ENCODE measurements around the gene TOGARAM2. TPM values are rescaled to one million over a fixed set of nuclear protein-coding genes. Genes with fewer than 3 reads are reported as not detected.
"Not testable (repeated sequence)": the region's sequence is repeated elsewhere in the genome, so short reads cannot be mapped to it uniquely, and the experiment has no call there.

The TOGARAM2 gene
- total RNA-seq, 1 donor from 2014 or later, result 15.4 TPM

- TF ChIP-seq CTCF (IDR thresholded peaks at IDR 0.05), result no peak
- no peak for ATAC-seq
- Histone ChIP-seq H3K4me1 (no peaks in the 10 kb centered on the region), H3K27ac (no peak overlapping the region), H3K27me3 (ENCODE audit: low read depth) (no peaks in the 10 kb centered on the region), H3K36me3 (no peaks in the 10 kb centered on the region), H3K4me3 (no peak overlapping the region), H3K9me3 (peaks cover 4% of the 10 kb centered on the region)
- intact Hi-C loops (cut with DNase I), result no loop called here
- no peak for DNase-seq
These were observed 95.0 kb downstream of the TOGARAM2 start for GRCh38 chr2:29075894-29076705.

- ATAC-seq (no peak), DNase-seq (no peak)
- Histone ChIP-seq H3K4me1 (no peaks in the 10 kb centered on the region), H3K9me3 (peaks cover 4% of the 10 kb centered on the region), H3K36me3 (no peaks in the 10 kb centered on the region), H3K27ac (no peak overlapping the region), H3K4me3 (no peak overlapping the region), H3K27me3 (ENCODE audit: low read depth) (no peaks in the 10 kb centered on the region)
- intact Hi-C loops (cut with DNase I), result no loop called here
- TF ChIP-seq CTCF (IDR thresholded peaks at IDR 0.05), result no peak
These were observed 98.8 kb downstream of the TOGARAM2 start for GRCh38 chr2:29079887-29080286.

- no peaks in the 10 kb centered on the region for H3K27me3 ChIP-seq (ENCODE audit: low read depth)
- intact Hi-C loops (cut with DNase I), result no loop called here
- DNase-seq, result no peak
- peak; percentile 56 to 57 for ATAC-seq
- no peaks in the 10 kb centered on the region for H3K36me3 ChIP-seq
- no peaks in the 10 kb centered on the region for H3K4me1 ChIP-seq
- H3K27ac ChIP-seq, result peak overlapping the region; percentile 48
- no peak for TF ChIP-seq CTCF (IDR thresholded peaks at IDR 0.05)
- H3K9me3 ChIP-seq, result peaks cover 4% of the 10 kb centered on the region
- no peak overlapping the region for H3K4me3 ChIP-seq
These were observed 100.0 kb downstream of the TOGARAM2 start for GRCh38 chr2:29080886-29081743.

GRCh38 chr2:29082804-29083495 is 101.9 kb downstream of the TOGARAM2 start:
- H3K27me3 ChIP-seq (ENCODE audit: low read depth), result no peaks in the 10 kb centered on the region
- H3K36me3 ChIP-seq, result no peaks in the 10 kb centered on the region
- DNase-seq (no peak), ATAC-seq (no peak)
- no peaks in the 10 kb centered on the region for H3K4me1 ChIP-seq
- no peaks in the 10 kb centered on the region for H3K9me3 ChIP-seq
- H3K4me3 ChIP-seq, result no peak overlapping the region
- intact Hi-C loops (cut with DNase I), result no loop called here
- no peak for TF ChIP-seq CTCF (IDR thresholded peaks at IDR 0.05)
- no peak overlapping the region for H3K27ac ChIP-seq

GRCh38 chr2:29084554-29084953 is 103.5 kb downstream of the TOGARAM2 start:
- no peak for TF ChIP-seq CTCF (IDR thresholded peaks at IDR 0.05)
- Histone ChIP-seq H3K9me3 (no peaks in the 10 kb centered on the region), H3K4me3 (no peak overlapping the region), H3K27ac (no peak overlapping the region), H3K4me1 (no peaks in the 10 kb centered on the region), H3K36me3 (no peaks in the 10 kb centered on the region), H3K27me3 (ENCODE audit: low read depth) (no peaks in the 10 kb centered on the region)
- intact Hi-C loops (cut with DNase I), result no loop called here
- ATAC-seq (no peak), DNase-seq (no peak)

- H3K4me3 ChIP-seq; H3K27me3 ChIP-seq (ENCODE audit: low read depth); H3K27ac ChIP-seq; H3K9me3 ChIP-seq; H3K36me3 ChIP-seq; DNase-seq; H3K4me1 ChIP-seq; ATAC-seq; intact Hi-C loops (cut with DNase I): not testable (repeated sequence)
These were observed 109.2 kb downstream of the TOGARAM2 start for GRCh38 chr2:29090311-29090710.

All from lower lobe of right lung (tissue), 2 donors.